Measurements from ENCODE around the gene CNOT8.

Gene CNOT8

DNA sequence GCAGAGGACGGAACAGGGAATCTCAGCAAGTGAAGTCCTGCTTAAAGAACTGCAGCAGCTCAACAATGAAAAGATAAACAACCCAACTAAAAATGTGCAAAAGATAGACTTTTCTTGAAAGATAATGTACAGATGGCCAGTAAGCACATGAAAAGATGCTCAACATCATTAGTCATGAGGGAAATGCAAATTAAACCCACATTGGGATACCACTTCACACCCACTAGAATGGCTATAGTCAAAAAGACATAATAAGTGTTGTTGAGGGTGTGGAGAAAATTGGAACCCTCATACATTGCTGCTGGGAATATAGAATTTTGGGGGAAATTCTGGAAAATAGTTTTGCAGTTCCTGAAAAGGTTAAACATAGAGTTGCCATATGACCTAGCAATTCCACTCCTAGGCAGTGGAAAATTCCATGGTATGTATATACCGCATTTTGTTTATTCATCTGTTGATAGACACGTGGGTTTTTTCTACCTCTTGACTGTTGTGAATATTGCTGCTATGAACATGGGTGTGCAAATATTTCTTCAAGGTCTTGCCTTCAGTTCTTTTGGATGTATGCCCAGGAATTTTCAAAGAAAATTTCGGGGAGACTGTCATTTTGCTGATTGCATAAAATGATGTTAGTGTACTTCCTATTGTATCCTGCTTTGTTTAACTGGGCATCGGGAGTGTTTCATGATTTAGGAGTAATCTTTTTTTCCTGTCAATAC lies 7.2 kb downstream of the CNOT8 start:
- no peaks in the 10 kb centered on the region for H3K27me3 ChIP-seq (ENCODE audit: control insufficient read depth, insufficient read depth, low read length)
- H3K4me2 ChIP-seq (ENCODE audit: low read length), result no peak overlapping the region
- TF ChIP-seq, protein P1, sequence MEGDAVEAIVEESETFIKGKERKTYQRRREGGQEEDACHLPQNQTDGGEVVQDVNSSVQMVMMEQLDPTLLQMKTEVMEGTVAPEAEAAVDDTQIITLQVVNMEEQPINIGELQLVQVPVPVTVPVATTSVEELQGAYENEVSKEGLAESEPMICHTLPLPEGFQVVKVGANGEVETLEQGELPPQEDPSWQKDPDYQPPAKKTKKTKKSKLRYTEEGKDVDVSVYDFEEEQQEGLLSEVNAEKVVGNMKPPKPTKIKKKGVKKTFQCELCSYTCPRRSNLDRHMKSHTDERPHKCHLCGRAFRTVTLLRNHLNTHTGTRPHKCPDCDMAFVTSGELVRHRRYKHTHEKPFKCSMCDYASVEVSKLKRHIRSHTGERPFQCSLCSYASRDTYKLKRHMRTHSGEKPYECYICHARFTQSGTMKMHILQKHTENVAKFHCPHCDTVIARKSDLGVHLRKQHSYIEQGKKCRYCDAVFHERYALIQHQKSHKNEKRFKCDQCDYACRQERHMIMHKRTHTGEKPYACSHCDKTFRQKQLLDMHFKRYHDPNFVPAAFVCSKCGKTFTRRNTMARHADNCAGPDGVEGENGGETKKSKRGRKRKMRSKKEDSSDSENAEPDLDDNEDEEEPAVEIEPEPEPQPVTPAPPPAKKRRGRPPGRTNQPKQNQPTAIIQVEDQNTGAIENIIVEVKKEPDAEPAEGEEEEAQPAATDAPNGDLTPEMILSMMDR (IDR thresholded peaks at IDR 0.05), result no peak
- H3K79me2 ChIP-seq, result peaks cover 34% of the 10 kb centered on the region
- peaks cover 4% of the 10 kb centered on the region for H3K4me1 ChIP-seq
- H3K9me3 ChIP-seq (ENCODE audit: control insufficient read depth, low read length), result no peaks in the 10 kb centered on the region
- H3K36me3 ChIP-seq (ENCODE audit: control insufficient read depth, insufficient read depth, low read length), result peaks cover 3% of the 10 kb centered on the region
- H2AFZ ChIP-seq, result no peak overlapping the region
- H3K9ac ChIP-seq, result no peak overlapping the region
- H3K27ac ChIP-seq, result no peak overlapping the region
- H3K4me3 ChIP-seq (ENCODE audit: low read depth, low read length), result no peak overlapping the region

DNA sequence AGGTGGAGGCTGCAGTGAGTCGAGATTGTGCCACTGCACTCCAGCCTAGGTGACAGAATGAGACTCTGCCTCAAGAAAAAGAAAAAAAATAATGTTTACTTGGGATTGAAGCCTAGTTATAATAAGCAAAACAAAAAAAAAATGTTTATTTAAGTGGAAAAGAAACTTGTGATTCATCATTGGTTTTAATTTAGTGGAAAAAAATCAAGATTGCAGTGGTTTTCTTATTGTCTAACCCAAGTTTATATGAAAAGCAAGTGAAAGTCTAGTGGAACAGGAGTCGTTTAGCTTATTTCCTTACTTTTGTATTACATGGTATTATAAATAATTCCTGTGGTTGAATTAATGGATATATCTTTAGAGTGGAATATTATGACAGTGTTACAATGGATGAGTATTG lies 8.4 kb downstream of the CNOT8 start:
- H3K79me2 ChIP-seq, result peaks cover 27% of the 10 kb centered on the region
- H3K9ac ChIP-seq, result no peak overlapping the region
- TF ChIP-seq, protein P1 (IDR thresholded peaks at IDR 0.05), result no peak
- no peak overlapping the region for H3K27ac ChIP-seq
- no peak overlapping the region for H2AFZ ChIP-seq
- no peaks in the 10 kb centered on the region for H3K9me3 ChIP-seq (ENCODE audit: control insufficient read depth, low read length)
- H3K27me3 ChIP-seq (ENCODE audit: control insufficient read depth, insufficient read depth, low read length), result no peaks in the 10 kb centered on the region
- H3K4me1 ChIP-seq, result no peaks in the 10 kb centered on the region
- no peak overlapping the region for H3K4me2 ChIP-seq (ENCODE audit: low read length)
- H3K36me3 ChIP-seq (ENCODE audit: control insufficient read depth, insufficient read depth, low read length), result peaks cover 3% of the 10 kb centered on the region
- H3K4me3 ChIP-seq (ENCODE audit: low read depth, low read length), result no peak overlapping the region

DNA sequence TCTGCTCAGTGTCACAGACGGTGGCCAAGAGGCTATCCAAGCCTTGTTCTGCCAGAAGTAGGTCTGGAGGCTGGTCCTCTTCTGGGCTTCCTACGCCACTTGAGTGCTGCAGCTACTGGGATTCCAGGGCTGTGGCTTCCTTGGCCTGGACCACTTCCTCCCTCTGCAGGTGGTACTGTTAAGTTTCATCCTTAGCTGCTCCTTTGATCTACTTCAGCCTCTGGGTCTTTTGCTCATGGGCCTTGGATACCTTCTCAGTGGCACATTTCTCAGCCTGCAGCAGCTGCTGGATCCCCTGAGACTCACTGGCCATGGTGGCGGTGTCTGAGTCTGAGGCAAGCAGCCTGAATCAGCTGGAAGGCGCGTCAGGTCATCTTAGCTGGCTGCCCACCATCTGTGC lies 10.3 kb downstream of the CNOT8 start:
- Histone ChIP-seq H3K79me2 (peaks cover 18% of the 10 kb centered on the region), H3K4me2 (ENCODE audit: low read length) (no peak overlapping the region), H3K9me3 (ENCODE audit: control insufficient read depth, low read length) (no peaks in the 10 kb centered on the region), H3K4me3 (ENCODE audit: low read depth, low read length) (no peak overlapping the region), H2AFZ (no peak overlapping the region), H3K4me1 (no peaks in the 10 kb centered on the region), H3K36me3 (ENCODE audit: control insufficient read depth, insufficient read depth, low read length) (peaks cover 3% of the 10 kb centered on the region), H3K9ac (no peak overlapping the region), H3K27me3 (ENCODE audit: control insufficient read depth, insufficient read depth, low read length) (no peaks in the 10 kb centered on the region), H3K27ac (no peak overlapping the region)
- TF ChIP-seq, protein P1 (IDR thresholded peaks at IDR 0.05), result peak; percentile 74

DNA sequence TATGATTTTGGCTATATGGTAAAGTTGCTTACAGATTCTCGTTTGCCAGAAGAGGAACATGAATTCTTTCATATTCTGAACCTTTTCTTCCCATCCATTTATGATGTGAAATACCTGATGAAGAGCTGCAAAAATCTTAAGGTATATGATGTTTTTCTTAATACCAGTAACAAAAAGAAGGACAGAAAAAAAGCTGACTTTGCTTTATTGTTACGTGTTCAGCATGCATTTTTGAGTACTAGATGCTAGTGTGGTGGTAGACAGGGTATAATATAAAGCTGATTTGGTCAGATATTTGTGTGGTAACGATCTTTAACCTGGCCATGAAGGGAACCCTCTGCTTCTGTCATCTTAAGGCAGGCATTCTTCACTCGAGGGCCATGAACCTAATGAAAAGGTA lies 13.3 kb downstream of the CNOT8 start:
- TF ChIP-seq, protein P1 (IDR thresholded peaks at IDR 0.05), result no peak
- Histone ChIP-seq H3K9me3 (ENCODE audit: control insufficient read depth, low read length) (no peaks in the 10 kb centered on the region), H3K9ac (no peak overlapping the region), H3K36me3 (ENCODE audit: control insufficient read depth, insufficient read depth, low read length) (no peaks in the 10 kb centered on the region), H3K27me3 (ENCODE audit: control insufficient read depth, insufficient read depth, low read length) (no peaks in the 10 kb centered on the region), H3K4me2 (ENCODE audit: low read length) (no peak overlapping the region), H3K27ac (no peak overlapping the region), H3K4me1 (no peaks in the 10 kb centered on the region), H3K79me2 (peaks cover 11% of the 10 kb centered on the region), H3K4me3 (ENCODE audit: low read depth, low read length) (no peak overlapping the region), H2AFZ (no peak overlapping the region)

DNA sequence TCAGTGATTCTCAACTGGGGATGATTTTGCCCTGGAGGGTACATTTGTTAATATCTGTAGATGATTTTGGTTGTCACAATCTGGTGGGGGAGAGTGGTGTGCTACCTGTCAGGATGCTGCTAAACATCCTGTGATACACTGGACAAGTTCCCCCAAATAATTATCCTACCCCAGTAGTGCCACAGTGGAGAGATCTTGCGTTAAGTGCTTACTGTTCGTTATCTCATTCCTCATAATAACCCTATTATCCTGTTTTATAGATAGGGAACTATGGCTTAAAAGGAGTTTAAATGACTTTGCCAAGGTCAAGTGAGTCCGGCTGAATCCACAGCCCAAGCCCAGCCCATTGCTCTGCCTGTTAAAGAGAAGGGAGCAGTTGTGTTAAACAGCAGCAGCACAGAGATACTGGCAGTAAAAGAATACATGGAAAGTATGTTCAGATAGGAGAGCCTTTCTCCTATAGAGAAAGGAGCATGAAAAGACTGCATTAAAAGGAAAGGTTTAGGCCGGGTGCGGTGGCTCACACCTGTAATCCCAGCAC lies 15.4 kb downstream of the CNOT8 start:
- Histone ChIP-seq H3K4me1 (no peaks in the 10 kb centered on the region), H2AFZ (no peak overlapping the region), H3K36me3 (ENCODE audit: control insufficient read depth, insufficient read depth, low read length) (no peaks in the 10 kb centered on the region), H3K4me3 (ENCODE audit: low read depth, low read length) (no peak overlapping the region), H3K4me2 (ENCODE audit: low read length) (no peak overlapping the region), H3K79me2 (peaks cover 9% of the 10 kb centered on the region), H3K27me3 (ENCODE audit: control insufficient read depth, insufficient read depth, low read length) (no peaks in the 10 kb centered on the region), H3K9ac (no peak overlapping the region), H3K27ac (no peak overlapping the region), H3K9me3 (ENCODE audit: control insufficient read depth, low read length) (no peaks in the 10 kb centered on the region)
- TF ChIP-seq, protein P1 (IDR thresholded peaks at IDR 0.05), result no peak

Data from parathyroid adenoma (tissue), 2 donors.